ENCODE results near the gene MMRN1. TPM values are rescaled to one million over a fixed set of nuclear protein-coding genes. Genes with fewer than 3 reads are reported as not detected.

MMRN1 gene
- total RNA-seq, 1 experiment from 2014 or later: not detected

DNA sequence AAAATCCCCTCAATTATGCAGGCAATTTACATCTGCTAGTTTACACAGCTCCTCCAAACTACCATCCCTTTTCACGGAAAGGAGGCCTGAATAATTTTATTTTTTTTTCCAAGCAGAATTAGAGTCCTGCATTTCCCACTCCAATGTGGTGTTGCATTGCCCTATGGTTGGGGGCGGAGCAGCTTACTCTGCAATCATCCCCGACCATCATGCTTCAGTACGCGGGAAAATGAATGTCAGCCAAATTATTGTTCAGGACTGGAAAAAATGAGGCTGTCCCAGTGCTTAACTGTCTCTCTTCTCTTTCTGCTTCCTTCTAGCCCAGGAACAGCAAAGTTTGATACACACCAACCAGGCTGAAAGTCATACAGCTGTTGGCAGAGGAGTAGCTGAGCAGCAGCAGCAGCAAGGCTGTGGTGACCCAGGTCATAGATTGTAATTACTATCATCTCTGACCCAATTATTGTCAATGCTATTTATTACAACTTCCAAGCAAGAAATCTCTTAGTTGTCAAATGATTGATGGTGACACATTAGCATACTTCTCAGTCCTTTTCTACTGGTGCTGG is 28.3 kb downstream of the MMRN1 start:
- DNase-seq (ENCODE audit: low read depth, low spot score): no peak
- no TSS peak for BruUV-seq (replicated peaks)
- no peak overlapping the region for H3K4me3 ChIP-seq (ENCODE audit: low read depth in 2 of 2, low read length in 2 of 2)
- H3K27ac ChIP-seq (ENCODE audit: low read length): no peak overlapping the region
- no peaks in the 10 kb centered on the region for H3K9me3 ChIP-seq (ENCODE audit: control insufficient read depth, insufficient read depth, low read depth, low read length)
- H3K27me3 ChIP-seq (ENCODE audit: control insufficient read depth, insufficient read depth, low read length): no peaks in the 10 kb centered on the region
- TF ChIP-seq TCF7L2 (IDR thresholded peaks at IDR 0.05; ENCODE audit: low read depth, low read length) (no peak), SIN3A (IDR thresholded peaks at IDR 0.05; ENCODE audit: borderline replicate concordance, insufficient read depth, low read depth, low read length) (no peak), POLR2AphosphoS5 (IDR thresholded peaks at IDR 0.05; ENCODE audit: low read depth, low read length) (no peak)
- TF ChIP-seq, protein P1, sequence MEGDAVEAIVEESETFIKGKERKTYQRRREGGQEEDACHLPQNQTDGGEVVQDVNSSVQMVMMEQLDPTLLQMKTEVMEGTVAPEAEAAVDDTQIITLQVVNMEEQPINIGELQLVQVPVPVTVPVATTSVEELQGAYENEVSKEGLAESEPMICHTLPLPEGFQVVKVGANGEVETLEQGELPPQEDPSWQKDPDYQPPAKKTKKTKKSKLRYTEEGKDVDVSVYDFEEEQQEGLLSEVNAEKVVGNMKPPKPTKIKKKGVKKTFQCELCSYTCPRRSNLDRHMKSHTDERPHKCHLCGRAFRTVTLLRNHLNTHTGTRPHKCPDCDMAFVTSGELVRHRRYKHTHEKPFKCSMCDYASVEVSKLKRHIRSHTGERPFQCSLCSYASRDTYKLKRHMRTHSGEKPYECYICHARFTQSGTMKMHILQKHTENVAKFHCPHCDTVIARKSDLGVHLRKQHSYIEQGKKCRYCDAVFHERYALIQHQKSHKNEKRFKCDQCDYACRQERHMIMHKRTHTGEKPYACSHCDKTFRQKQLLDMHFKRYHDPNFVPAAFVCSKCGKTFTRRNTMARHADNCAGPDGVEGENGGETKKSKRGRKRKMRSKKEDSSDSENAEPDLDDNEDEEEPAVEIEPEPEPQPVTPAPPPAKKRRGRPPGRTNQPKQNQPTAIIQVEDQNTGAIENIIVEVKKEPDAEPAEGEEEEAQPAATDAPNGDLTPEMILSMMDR (IDR thresholded peaks at IDR 0.05): no peak
- TF ChIP-seq, protein P2, sequence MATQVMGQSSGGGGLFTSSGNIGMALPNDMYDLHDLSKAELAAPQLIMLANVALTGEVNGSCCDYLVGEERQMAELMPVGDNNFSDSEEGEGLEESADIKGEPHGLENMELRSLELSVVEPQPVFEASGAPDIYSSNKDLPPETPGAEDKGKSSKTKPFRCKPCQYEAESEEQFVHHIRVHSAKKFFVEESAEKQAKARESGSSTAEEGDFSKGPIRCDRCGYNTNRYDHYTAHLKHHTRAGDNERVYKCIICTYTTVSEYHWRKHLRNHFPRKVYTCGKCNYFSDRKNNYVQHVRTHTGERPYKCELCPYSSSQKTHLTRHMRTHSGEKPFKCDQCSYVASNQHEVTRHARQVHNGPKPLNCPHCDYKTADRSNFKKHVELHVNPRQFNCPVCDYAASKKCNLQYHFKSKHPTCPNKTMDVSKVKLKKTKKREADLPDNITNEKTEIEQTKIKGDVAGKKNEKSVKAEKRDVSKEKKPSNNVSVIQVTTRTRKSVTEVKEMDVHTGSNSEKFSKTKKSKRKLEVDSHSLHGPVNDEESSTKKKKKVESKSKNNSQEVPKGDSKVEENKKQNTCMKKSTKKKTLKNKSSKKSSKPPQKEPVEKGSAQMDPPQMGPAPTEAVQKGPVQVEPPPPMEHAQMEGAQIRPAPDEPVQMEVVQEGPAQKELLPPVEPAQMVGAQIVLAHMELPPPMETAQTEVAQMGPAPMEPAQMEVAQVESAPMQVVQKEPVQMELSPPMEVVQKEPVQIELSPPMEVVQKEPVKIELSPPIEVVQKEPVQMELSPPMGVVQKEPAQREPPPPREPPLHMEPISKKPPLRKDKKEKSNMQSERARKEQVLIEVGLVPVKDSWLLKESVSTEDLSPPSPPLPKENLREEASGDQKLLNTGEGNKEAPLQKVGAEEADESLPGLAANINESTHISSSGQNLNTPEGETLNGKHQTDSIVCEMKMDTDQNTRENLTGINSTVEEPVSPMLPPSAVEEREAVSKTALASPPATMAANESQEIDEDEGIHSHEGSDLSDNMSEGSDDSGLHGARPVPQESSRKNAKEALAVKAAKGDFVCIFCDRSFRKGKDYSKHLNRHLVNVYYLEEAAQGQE (IDR thresholded peaks at IDR 0.05; ENCODE audit: insufficient read depth in 1 of 2, low read depth in 2 of 2, low read length in 1 of 2): no peak
- no peak for ATAC-seq
- no peaks in the 10 kb centered on the region for H3K4me1 ChIP-seq (ENCODE audit: control insufficient read depth, insufficient read depth, low read length)
- ChIA-PET CTCF (no interaction called here), POLR2A (no interaction called here)
- in situ Hi-C loops (cut with HindIII; ENCODE audit: low pct_unique_long_range_greater_than_20kb, low sequenced_read_pairs): no loop called here
- H3K36me3 ChIP-seq (ENCODE audit: control insufficient read depth, insufficient read depth, low read length): no peaks in the 10 kb centered on the region
- intact Hi-C loops (cut with micrococcal nuclease; ENCODE audit: unreplicated experiment): no loop called here

DNA sequence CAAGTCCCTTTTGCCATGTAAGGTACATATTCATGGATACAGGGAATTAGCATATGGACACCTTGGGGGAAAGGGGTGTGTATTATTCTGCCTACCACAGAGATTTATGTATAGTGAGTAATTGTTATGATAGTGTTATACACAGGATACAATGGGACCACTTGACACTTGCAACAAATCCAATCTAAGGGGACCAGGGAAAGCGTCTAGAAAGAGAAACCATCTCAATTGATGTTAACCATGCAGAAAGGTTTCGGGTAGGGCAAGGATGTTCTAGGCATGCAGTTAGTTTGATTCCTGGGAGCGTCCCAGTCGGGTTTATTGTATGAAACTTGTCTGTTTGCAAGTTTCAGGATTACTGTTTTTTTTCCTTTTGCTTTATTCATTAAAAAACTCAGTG is 34.2 kb downstream of the MMRN1 start:
- Histone ChIP-seq H3K27me3 (ENCODE audit: control insufficient read depth, insufficient read depth, low read length) (no peaks in the 10 kb centered on the region), H3K36me3 (ENCODE audit: control insufficient read depth, insufficient read depth, low read length) (no peaks in the 10 kb centered on the region), H3K27ac (ENCODE audit: low read length) (no peak overlapping the region), H3K4me1 (ENCODE audit: control insufficient read depth, insufficient read depth, low read length) (no peaks in the 10 kb centered on the region), H3K4me3 (ENCODE audit: low read depth in 2 of 2, low read length in 2 of 2) (no peak overlapping the region), H3K9me3 (ENCODE audit: control insufficient read depth, insufficient read depth, low read depth, low read length) (no peaks in the 10 kb centered on the region)
- ChIA-PET CTCF (no interaction called here), POLR2A (no interaction called here)
- TF ChIP-seq TCF7L2 (IDR thresholded peaks at IDR 0.05; ENCODE audit: low read depth, low read length) (no peak), POLR2AphosphoS5 (IDR thresholded peaks at IDR 0.05; ENCODE audit: low read depth, low read length) (no peak), SIN3A (IDR thresholded peaks at IDR 0.05; ENCODE audit: borderline replicate concordance, insufficient read depth, low read depth, low read length) (no peak)
- TF ChIP-seq, protein P1 (IDR thresholded peaks at IDR 0.05): no peak
- TF ChIP-seq, protein P2 (IDR thresholded peaks at IDR 0.05; ENCODE audit: insufficient read depth in 1 of 2, low read depth in 2 of 2, low read length in 1 of 2): no peak
- in situ Hi-C loops (cut with HindIII; ENCODE audit: low pct_unique_long_range_greater_than_20kb, low sequenced_read_pairs) (no loop called here), intact Hi-C loops (cut with micrococcal nuclease; ENCODE audit: unreplicated experiment) (no loop called here)
- BruUV-seq (replicated peaks): no TSS peak
- ATAC-seq (no peak), DNase-seq (ENCODE audit: low read depth, low spot score) (no peak)
